T-helper 2 cell (primary cell): Measurements from ENCODE around the gene APOO.
A peak's percentile ranks its signal among the peaks of the same experiment; 100 is the strongest.

Source experiments
- DNase-seq, 5 experiments: peaks; one replicate each; pipeline versions ENCODE4 v3.0.0 to v3.0.0-alpha.2; 2012 to 2022

APOO gene

GRCh38 chrX:23857935-23858334 lies 49.8 kb downstream of the APOO start:
- DNase-seq: no peak

GRCh38 chrX:23857363-23857762 lies 50.4 kb downstream of the APOO start:
- DNase-seq: no peak

- no peak for DNase-seq
These were observed 52.2 kb downstream of the APOO start for GRCh38 chrX:23855569-23855968.

DNA sequence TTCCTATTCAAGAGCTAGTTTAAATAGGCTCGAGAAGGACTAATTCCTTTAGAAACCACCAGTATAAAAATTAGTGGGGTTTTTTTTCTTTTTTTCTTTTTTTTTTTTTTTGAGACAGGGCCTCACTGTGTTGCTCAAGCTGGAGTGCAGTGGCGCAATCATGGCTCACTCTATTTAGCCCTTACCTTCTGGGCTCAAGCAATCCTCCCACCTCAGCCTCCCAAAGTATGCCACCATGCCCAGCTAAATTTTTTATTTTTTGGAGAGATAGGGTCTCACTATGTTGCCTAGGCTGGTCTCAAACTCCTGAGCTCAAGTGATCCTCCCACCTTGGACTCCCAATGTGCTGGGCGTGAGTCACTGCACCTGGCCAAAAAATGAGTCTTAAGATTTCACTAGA lies 52.8 kb downstream of the APOO start:
- no peak for DNase-seq

DNA sequence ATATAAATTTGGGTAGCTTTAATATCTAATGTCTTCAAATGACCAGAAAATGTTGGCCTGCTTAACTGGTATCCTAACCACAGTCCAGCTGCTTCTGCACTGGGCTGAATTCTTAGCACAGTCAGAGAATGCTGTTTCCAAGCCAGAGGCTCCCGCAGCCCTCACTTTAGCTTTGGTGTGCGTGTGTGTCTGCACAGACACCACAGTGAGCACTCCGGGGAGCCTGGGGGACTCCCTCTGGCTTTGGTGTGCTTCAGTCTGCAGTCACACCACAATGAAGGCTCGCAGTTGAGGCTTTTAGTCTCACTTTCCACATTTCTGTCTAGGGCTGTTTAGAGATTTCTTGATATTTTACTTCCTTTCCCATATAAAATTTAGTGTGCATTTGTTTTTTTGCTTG lies 53.6 kb downstream of the APOO start:
- no peak for DNase-seq

DNA sequence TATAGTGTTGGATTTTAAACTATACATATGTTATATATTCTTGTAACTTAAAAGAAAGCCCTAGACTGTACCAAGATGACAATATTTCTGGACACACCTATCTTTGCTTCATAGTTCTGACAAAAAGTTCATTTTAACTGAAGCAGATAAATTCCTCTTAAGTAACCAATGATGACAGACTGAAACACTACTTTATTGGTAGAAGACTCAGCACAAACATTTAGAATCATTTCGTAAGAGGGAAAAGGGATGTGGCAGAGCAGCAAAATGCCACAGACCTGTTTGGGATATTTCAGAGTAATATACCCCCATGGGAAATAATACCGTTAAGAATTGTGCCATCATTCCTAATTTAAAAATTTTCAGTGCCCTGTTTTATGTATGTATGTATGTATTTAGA lies 56.2 kb downstream of the APOO start:
- no peak for DNase-seq

GRCh38 chrX:23849241-23849640 lies 58.5 kb downstream of the APOO start:
- no peak for DNase-seq

DNA sequence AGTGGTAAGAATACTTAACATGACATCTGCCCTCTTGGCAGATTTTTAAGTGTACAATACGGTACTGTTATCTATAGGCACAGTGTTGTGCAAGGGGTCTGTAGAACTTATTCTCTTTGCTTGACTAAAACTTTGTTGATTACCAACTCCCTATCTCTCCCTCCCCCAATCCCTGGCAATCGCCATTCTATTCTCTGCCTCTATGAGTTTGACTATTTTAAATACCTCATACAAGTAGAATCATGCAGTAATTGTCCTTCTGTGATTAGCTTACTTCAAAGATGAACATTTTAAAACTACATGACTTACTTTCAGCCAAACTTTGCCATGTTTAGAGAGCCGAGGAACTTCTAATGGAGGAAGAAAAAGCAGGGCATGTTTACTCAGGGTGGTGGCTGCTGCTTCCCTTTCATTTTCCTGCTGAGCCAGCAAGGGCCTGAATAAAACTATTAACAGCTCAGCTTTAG lies 62.4 kb downstream of the APOO start:
- no peak for DNase-seq

DNA sequence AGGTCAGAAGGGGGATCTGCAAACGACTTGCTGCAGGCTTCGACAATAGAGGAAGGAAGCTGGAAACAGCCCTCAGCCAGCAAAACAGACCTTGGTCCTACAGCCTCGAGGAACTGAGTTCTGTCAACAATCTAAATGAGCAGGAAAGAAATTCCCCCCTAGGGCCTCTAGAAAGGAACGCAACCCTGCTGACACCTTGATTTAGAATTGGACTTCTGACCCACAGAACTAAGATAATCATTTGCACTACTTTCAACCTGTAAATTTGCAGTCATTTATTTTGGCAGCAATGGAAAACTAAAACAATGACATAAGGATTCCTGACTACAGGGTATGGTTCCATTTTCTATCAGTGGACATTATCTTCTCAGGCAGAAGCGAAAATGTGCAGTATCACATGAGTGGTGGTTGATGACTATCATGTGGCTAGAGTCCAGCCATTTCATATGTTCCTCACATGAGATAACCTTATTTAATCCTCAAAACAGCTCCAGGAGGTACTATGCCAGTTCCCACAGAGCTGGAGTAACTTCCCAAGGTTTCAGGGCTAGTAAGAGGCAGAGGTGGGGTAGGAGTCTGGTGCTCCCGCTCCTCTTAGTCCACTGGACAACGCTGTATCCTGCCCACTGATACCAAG lies 63.1 kb downstream of the APOO start:
- DNase-seq: no peak

DNA sequence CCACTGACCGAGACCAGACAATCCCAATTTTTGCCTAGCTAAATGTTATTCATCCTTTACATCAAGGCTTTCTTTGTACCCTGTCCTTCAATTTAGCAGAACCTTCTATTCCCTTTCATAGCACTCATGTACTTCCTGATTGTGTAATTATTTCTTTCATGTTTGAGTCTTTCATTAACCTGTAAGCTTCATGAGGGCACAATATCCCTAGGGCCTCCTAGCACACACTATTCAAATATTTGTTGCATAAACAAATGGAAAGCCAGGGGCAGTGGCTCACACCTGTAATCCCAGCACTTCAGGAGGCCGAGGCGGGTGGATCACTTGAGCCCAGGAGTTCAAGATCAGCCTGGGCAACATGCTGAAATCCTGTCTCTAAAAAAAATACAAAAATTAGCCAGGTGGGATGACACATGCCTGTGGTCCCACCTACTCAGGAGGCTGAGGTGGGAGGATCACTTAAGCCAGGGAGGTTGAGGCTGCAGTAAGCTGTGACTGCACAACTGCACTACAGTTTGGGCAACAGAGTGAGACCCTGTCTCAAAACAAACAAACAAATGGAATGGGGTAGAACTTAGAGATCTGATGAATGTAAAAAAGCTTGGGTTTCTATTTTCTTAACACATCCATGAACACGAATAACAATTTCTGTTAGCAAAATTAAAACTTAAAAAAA lies 65.8 kb downstream of the APOO start:
- no peak for DNase-seq

- DNase-seq: no peak
These were observed 67.1 kb downstream of the APOO start for GRCh38 chrX:23840674-23841073.

GRCh38 chrX:23838953-23839352 lies 68.8 kb downstream of the APOO start:
- no peak for DNase-seq

- DNase-seq: no peak
These were observed 75.0 kb downstream of the APOO start for GRCh38 chrX:23832721-23833120.

- no peak for DNase-seq
These were observed 78.9 kb downstream of the APOO start for GRCh38 chrX:23828881-23829280.

DNA sequence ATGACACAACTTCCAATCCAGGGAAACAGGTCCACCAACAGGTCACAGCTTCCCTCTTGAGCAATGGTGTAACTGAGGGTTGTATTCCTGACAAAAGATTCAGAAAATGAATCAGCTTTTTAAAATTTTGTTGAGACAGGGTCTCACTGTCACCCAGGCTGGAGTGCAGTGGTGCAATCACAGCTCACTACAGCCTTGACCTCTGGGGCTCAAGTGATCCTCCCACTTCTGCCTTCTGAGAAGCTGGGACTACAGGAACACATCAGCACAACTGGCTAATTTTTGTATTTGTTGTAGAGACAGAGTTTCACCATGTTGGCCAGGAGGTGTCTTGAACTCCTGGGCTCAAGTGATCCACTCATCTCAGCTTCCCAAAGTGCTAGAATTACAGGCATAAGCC lies 81.1 kb downstream of the APOO start:
- no peak for DNase-seq

DNA sequence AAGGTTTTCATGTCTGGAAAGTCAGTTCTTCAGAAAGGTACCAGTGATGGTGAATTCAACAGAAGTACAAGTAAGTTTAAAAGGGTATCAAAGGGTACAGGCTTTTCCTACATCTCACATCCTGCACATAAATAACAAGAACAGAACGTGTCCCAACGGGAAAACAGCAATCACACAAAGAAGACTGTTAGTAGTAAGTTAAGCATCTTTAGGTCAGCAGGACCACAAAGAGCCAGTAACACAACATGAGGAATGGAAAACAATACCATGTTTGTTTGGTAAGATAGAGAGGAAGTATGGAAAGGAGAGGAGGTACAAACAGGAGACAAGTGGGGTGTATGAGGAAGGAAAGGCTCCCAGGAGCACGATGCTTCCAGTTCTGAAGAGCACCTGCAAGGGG lies 81.5 kb downstream of the APOO start:
- no peak for DNase-seq

DNA sequence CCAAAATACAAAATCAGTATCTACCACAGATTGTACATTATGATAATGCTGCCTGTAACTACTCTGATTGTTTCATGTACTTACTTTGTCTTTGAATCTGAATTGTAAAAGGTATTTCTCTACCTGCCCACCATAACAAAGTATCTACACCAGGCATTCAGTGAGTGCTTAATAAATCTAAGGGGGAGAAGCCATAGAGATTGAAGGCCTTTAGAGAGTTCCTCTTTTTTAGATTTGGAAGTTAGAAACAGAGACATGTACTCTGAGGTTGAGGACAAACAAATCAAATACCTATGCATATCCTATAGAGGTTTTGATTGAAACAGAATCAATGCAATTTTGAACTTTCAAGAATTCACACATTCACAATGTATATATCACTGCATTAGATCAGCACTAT lies 82.1 kb downstream of the APOO start:
- peak in 1 of 5 experiments; percentile 29 for DNase-seq

GRCh38 chrX:23822841-23823240 lies 84.9 kb downstream of the APOO start:
- no peak for DNase-seq

DNA sequence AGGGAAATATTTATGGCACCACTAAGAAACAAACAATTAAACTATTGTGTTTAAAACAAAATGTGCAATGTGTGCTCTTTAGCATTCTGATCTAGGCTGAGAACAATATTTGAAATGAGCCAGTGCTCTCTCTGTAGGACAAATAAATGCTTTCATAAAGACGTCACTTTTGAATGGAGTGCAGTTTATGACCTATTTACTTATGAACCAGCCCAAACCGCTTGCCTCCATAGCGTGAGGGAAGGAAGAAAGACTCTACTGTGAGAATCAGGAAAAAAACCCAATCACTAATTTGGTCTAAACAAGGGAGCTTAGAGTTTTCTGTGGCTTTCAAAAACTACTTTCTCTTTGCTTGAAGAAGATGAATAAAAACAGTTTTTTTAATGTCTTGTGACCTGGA lies 85.3 kb downstream of the APOO start:
- no peak for DNase-seq

DNA sequence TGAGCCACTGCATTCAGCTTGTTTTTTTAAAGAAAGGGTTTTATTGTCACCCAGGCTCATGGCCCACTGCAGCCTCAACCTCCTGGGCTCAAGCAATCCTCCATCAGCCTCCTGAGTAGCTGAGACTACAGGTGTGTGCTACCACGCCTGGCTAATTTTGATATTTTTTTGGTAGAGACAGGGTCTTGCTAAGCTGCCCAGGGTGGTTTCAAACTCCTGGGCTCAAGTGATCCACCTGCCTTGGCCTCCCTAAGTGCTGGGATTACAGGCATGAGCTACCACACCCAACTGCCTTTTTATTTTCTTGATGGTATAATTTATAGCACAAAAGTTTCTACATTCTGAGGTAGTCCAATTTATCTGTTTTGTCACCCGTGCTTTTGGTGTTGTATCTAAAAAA lies 85.9 kb downstream of the APOO start:
- DNase-seq: no peak

DNA sequence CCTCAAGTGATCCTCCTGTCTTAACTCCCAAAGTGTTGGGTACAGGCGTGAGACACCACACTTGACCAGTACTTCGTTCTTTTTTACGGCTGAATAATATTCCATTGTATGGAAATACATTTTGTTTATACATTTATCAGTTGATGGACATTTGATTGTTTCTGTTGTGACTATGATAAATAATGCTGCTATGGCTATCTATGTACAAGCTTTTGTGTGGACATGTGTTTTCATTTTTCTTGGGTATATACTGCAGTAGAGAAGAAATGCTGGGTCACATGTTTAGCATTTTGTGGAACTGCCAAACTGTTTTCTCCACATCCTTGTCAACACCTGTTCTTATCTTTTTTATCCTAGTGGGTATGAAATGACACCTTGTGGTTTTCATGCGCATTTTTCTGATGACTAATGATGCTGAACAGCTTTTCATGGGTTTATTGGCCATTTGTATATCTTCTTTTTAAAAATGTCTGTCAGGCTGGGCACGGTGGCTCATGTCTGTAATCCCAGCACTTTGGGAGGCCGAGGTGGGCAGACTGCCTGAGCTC lies 87.4 kb downstream of the APOO start:
- peak in 1 of 5 experiments; percentile 72 for DNase-seq

GRCh38 chrX:23819385-23820234 lies 88.1 kb downstream of the APOO start:
- no peak for DNase-seq

- no peak for DNase-seq
These were observed 89.8 kb downstream of the APOO start for GRCh38 chrX:23817979-23818336.

DNA sequence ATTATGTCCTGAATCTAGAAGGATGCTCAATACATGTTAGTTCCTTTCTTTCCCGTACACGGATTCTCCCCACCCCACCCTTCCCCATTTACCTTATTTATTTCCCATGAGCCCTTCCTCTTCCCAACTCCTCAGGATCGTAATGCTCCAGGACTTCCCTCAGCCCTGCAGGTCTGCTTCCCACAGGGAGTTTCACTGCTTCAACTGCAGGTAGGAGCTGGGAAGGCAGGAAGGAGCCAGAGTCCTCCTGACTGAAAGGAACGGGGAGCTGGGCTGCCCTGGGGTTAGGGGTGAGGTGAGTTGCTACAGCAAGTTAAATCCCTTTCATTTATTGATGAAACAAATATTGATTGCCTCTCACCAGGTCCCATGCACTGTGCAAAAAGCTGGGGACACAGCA lies 91.6 kb downstream of the APOO start:
- no peak for DNase-seq
